Sigmoid colon (tissue), 3 donors: ENCODE results near the gene DGKH.

ENCODE experiments used
- POLR2A ChIP-seq, 2 donors: fragments of 450-650 bp; IDR thresholded peaks; one replicate each; pipeline ENCODE4 v1.6.1; 2016; ENCODE audit warnings: antibody characterized with exemption in 2 of 2, mild to moderate bottlenecking in 2 of 2, moderate library complexity in 2 of 2
- TF ChIP-seq, protein P1 (sequence below), 4 experiments: fragments of 450-650 bp in 3 of 4; fragments of 200-600 bp in 1 of 4; IDR thresholded peaks; one replicate each; pipeline ENCODE4 v1.5.1; 2016 to 2019; ENCODE audit warnings: antibody characterized with exemption in 4 of 4, mild to moderate bottlenecking in 3 of 4, moderate library complexity in 2 of 4

DNA sequence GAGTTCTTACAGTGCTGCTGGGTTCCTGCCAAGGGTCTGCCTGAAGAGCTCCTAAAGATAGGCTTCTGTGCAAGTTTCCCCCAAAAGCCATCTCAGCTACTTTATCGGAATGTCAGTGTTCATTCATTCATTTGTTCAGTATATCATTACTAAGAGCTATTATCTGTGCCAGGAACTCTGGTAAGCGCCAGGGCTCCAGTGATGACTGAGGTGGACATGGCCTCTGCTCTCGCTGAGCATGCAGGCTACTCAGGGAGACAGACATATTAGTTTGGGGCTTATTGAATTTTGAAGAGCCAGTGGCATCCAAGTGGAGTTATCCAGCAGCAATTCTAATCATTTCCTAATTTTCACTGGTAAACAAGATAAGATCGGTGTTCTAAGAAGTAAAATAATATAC is 65.8 kb downstream of the DGKH start:
- TF ChIP-seq, protein P1, sequence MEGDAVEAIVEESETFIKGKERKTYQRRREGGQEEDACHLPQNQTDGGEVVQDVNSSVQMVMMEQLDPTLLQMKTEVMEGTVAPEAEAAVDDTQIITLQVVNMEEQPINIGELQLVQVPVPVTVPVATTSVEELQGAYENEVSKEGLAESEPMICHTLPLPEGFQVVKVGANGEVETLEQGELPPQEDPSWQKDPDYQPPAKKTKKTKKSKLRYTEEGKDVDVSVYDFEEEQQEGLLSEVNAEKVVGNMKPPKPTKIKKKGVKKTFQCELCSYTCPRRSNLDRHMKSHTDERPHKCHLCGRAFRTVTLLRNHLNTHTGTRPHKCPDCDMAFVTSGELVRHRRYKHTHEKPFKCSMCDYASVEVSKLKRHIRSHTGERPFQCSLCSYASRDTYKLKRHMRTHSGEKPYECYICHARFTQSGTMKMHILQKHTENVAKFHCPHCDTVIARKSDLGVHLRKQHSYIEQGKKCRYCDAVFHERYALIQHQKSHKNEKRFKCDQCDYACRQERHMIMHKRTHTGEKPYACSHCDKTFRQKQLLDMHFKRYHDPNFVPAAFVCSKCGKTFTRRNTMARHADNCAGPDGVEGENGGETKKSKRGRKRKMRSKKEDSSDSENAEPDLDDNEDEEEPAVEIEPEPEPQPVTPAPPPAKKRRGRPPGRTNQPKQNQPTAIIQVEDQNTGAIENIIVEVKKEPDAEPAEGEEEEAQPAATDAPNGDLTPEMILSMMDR (IDR thresholded peaks at IDR 0.05), result no peak
- no peak for TF ChIP-seq POLR2A (IDR thresholded peaks at IDR 0.05)
